ENCODE measurements around the gene ELMOD3. TPM values are rescaled to one million over a fixed set of nuclear protein-coding genes. Genes with fewer than 3 reads are reported as not detected.
"Not testable (repeated sequence)": the region's sequence is repeated elsewhere in the genome, so short reads cannot be mapped to it uniquely, and the experiment has no call there.

Gene ELMOD3
- total RNA-seq, 1 experiment from 2014 or later: 18.1 TPM

- no peak for DNase-seq
- intact Hi-C loops (cut with micrococcal nuclease; ENCODE audit: unreplicated experiment): no loop called here
- POLR2A ChIA-PET (ENCODE audit: unreplicated experiment): no interaction called here
- no TSS peak for BruUV-seq (replicated peaks)
- CTCF ChIA-PET: no interaction called here
- Histone ChIP-seq H3K36me3 (ENCODE audit: low read depth) (no peaks in the 10 kb centered on the region), H3K4me2 (no peak overlapping the region), H3K4me3 (no peak overlapping the region), H3K27ac (no peak overlapping the region), H3K9me3 (ENCODE audit: insufficient read depth, low read depth) (no peaks in the 10 kb centered on the region), H3K4me1 (replicated peaks; ENCODE audit: insufficient read depth) (no peaks in the 10 kb centered on the region), H2AFZ (no peak overlapping the region), H3K27me3 (ENCODE audit: insufficient read depth, low read depth) (no peaks in the 10 kb centered on the region), H3K9me2 (ENCODE audit: insufficient read depth) (no peaks in the 10 kb centered on the region), H3F3A (ENCODE audit: insufficient read depth, low read depth) (peaks cover 10% of the 10 kb centered on the region; the same call in 1 of the 2 replicates), H3K79me2 (ENCODE audit: low read depth) (no peaks in the 10 kb centered on the region), H4K20me1 (ENCODE audit: insufficient read depth) (0 out of 2 replicates have a peak, but pooled peaks cover 4% of the 10 kb centered on the region)
- no peak for TF ChIP-seq EZH2 (IDR thresholded peaks at IDR 0.05; ENCODE audit: low read depth)
- TF ChIP-seq, protein P1, sequence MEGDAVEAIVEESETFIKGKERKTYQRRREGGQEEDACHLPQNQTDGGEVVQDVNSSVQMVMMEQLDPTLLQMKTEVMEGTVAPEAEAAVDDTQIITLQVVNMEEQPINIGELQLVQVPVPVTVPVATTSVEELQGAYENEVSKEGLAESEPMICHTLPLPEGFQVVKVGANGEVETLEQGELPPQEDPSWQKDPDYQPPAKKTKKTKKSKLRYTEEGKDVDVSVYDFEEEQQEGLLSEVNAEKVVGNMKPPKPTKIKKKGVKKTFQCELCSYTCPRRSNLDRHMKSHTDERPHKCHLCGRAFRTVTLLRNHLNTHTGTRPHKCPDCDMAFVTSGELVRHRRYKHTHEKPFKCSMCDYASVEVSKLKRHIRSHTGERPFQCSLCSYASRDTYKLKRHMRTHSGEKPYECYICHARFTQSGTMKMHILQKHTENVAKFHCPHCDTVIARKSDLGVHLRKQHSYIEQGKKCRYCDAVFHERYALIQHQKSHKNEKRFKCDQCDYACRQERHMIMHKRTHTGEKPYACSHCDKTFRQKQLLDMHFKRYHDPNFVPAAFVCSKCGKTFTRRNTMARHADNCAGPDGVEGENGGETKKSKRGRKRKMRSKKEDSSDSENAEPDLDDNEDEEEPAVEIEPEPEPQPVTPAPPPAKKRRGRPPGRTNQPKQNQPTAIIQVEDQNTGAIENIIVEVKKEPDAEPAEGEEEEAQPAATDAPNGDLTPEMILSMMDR (conservative IDR thresholded peaks at IDR 0.05): no peak
These were observed 14.3 kb upstream of the ELMOD3 start for GRCh38 chr2:85340034-85340892.

GRCh38 chr2:85341269-85342029 lies 13.1 kb upstream of the ELMOD3 start:
- 0 out of 2 replicates have a peak, but pooled peaks cover 4% of the 10 kb centered on the region for H4K20me1 ChIP-seq (ENCODE audit: insufficient read depth)
- CTCF ChIA-PET: no interaction called here
- H3K4me1 ChIP-seq (replicated peaks; ENCODE audit: insufficient read depth): no peaks in the 10 kb centered on the region
- no peaks in the 10 kb centered on the region for H3K36me3 ChIP-seq (ENCODE audit: low read depth)
- H3K9me2 ChIP-seq (ENCODE audit: insufficient read depth): no peaks in the 10 kb centered on the region
- POLR2A ChIA-PET (ENCODE audit: unreplicated experiment): interaction anchor here (0.8 kb wide), 1 partner anchor 20 kb away, joined by 5 read pairs; no protein-coding TSS in a partner anchor
- no peaks in the 10 kb centered on the region for H3K27me3 ChIP-seq (ENCODE audit: insufficient read depth, low read depth)
- H3F3A ChIP-seq (ENCODE audit: insufficient read depth, low read depth): peaks cover 10% of the 10 kb centered on the region; the same call in 1 of the 2 replicates
- BruUV-seq (replicated peaks): no TSS peak
- no peaks in the 10 kb centered on the region for H3K9me3 ChIP-seq (ENCODE audit: insufficient read depth, low read depth)
- no peak for DNase-seq
- TF ChIP-seq, protein P1 (conservative IDR thresholded peaks at IDR 0.05): no peak
- TF ChIP-seq EZH2 (IDR thresholded peaks at IDR 0.05; ENCODE audit: low read depth): no peak
- intact Hi-C loops (cut with micrococcal nuclease; ENCODE audit: unreplicated experiment): no loop called here
- H3K27ac ChIP-seq: no peak overlapping the region
- H3K4me2 ChIP-seq: no peak overlapping the region
- H3K4me3 ChIP-seq: no peak overlapping the region
- no peaks in the 10 kb centered on the region for H3K79me2 ChIP-seq (ENCODE audit: low read depth)
- H2AFZ ChIP-seq: no peak overlapping the region

DNA sequence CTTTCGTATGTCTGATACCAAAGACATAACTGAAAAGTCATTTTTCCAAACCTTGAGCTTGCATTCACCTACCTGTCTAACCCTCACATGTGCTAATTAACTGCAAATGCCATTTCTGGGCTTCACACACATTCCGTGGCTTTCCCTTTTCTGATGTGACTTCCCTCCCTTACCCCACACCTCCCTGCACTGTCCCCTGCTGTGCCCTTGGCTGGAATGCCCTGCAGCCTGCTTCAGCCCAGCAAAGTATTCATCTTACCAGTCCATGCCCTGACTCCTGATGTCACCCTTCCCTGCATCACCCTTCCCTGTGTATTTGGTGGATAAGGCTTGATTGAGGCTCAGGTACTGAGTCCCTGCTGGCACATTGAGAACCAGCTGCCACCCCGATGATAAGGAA lies 12.4 kb upstream of the ELMOD3 start:
- 0 out of 2 replicates have a peak, but pooled peaks cover 4% of the 10 kb centered on the region for H4K20me1 ChIP-seq (ENCODE audit: insufficient read depth)
- ChIA-PET POLR2A (ENCODE audit: unreplicated experiment) (interaction anchor here (0.8 kb wide), 1 partner anchor 19 kb away, joined by 5 read pairs; no protein-coding TSS in a partner anchor), CTCF (no interaction called here)
- H3K9me3 ChIP-seq (ENCODE audit: insufficient read depth, low read depth): no peaks in the 10 kb centered on the region
- intact Hi-C loops (cut with micrococcal nuclease; ENCODE audit: unreplicated experiment): no loop called here
- no peaks in the 10 kb centered on the region for H3K9me2 ChIP-seq (ENCODE audit: insufficient read depth)
- H3K36me3 ChIP-seq (ENCODE audit: low read depth): no peaks in the 10 kb centered on the region
- no peaks in the 10 kb centered on the region for H3K4me1 ChIP-seq (replicated peaks; ENCODE audit: insufficient read depth)
- no peaks in the 10 kb centered on the region for H3K27me3 ChIP-seq (ENCODE audit: insufficient read depth, low read depth)
- H3K4me2 ChIP-seq: no peak overlapping the region
- H3F3A ChIP-seq (ENCODE audit: insufficient read depth, low read depth): peaks cover 10% of the 10 kb centered on the region; the same call in 1 of the 2 replicates
- H3K27ac ChIP-seq: no peak overlapping the region
- no peaks in the 10 kb centered on the region for H3K79me2 ChIP-seq (ENCODE audit: low read depth)
- H2AFZ ChIP-seq: no peak overlapping the region
- TF ChIP-seq, protein P1 (conservative IDR thresholded peaks at IDR 0.05): no peak
- no peak for TF ChIP-seq EZH2 (IDR thresholded peaks at IDR 0.05; ENCODE audit: low read depth)
- no TSS peak for BruUV-seq (replicated peaks)
- DNase-seq: no peak
- no peak overlapping the region for H3K4me3 ChIP-seq

- H3K9me2 ChIP-seq (ENCODE audit: insufficient read depth); H3K4me2 ChIP-seq; H2AFZ ChIP-seq; H3K27ac ChIP-seq; H4K20me1 ChIP-seq (ENCODE audit: insufficient read depth); H3K4me1 ChIP-seq (replicated peaks; ENCODE audit: insufficient read depth); intact Hi-C loops (cut with micrococcal nuclease; ENCODE audit: unreplicated experiment); BruUV-seq (replicated peaks); H3K36me3 ChIP-seq (ENCODE audit: low read depth); DNase-seq; H3K4me3 ChIP-seq; CTCF ChIA-PET; H3K9me3 ChIP-seq (ENCODE audit: insufficient read depth, low read depth); H3K79me2 ChIP-seq (ENCODE audit: low read depth); POLR2A ChIA-PET (ENCODE audit: unreplicated experiment); H3K27me3 ChIP-seq (ENCODE audit: insufficient read depth, low read depth): not testable (repeated sequence)
- peaks cover 10% of the 10 kb centered on the region; the same call in 1 of the 2 replicates for H3F3A ChIP-seq (ENCODE audit: insufficient read depth, low read depth)
These were observed 11.2 kb upstream of the ELMOD3 start for GRCh38 chr2:85343207-85343895.
